VCaP (cell line): ENCODE data around the gene DEAF1.

ENCODE experiments used
- H3K27ac ChIP-seq: fragments of 450-650 bp; 2 replicates; pipeline ENCODE4 v1.5.1; 2017
- TF ChIP-seq, protein P1 (sequence below): fragments of 450-650 bp; conservative IDR thresholded peaks from 2 replicates; pipeline ENCODE4 v1.5.1; 2017; ENCODE audit warnings: mild to moderate bottlenecking, moderate library complexity

Gene DEAF1

GRCh38 chr11:665062-665703, 29.8 kb downstream of the DEAF1 start:
- H3K27ac ChIP-seq: no peak overlapping the region
- TF ChIP-seq, protein P1, sequence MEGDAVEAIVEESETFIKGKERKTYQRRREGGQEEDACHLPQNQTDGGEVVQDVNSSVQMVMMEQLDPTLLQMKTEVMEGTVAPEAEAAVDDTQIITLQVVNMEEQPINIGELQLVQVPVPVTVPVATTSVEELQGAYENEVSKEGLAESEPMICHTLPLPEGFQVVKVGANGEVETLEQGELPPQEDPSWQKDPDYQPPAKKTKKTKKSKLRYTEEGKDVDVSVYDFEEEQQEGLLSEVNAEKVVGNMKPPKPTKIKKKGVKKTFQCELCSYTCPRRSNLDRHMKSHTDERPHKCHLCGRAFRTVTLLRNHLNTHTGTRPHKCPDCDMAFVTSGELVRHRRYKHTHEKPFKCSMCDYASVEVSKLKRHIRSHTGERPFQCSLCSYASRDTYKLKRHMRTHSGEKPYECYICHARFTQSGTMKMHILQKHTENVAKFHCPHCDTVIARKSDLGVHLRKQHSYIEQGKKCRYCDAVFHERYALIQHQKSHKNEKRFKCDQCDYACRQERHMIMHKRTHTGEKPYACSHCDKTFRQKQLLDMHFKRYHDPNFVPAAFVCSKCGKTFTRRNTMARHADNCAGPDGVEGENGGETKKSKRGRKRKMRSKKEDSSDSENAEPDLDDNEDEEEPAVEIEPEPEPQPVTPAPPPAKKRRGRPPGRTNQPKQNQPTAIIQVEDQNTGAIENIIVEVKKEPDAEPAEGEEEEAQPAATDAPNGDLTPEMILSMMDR: no peak

GRCh38 chr11:662689-663274, 32.2 kb downstream of the DEAF1 start:
- TF ChIP-seq, protein P1: peak; percentile 75
- no peak overlapping the region for H3K27ac ChIP-seq

DNA sequence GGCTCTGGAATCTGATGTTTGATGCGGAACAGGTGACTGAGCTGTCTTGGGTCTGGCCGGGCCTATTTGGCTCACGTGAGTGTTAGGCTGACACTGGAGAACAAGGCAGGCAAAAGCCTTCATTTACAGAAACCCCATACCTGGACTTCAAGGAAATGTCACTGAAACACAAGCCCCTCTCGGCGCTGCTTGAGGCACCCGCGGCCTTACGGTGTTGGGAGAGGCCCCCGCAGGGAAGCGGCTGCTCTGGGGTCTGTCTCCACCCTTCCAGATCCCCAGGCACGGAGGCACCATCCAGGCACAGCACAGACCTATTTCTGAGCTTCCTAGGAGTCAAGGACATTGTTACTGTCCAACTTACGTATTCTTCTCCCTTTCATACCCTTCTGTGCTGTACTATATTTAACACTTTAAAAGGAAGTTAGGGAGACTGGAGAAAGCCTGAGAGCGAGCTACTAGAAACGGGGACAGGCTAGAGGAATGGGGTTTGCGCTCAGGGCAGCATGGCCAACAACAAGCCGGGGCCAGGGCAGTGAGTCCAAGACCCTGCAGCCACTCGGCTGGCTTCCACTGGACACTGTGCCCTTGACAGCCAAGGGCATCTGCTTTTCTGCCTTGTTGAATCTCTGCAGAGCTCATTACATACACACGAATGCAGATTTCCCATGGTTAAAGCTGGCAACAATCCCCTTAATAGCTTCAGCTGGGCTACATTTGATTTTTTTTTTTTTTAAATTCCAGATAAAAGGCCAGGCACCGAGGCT, 34.2 kb downstream of the DEAF1 start:
- TF ChIP-seq, protein P1: no peak
- no peak overlapping the region for H3K27ac ChIP-seq

- no peak overlapping the region for H3K27ac ChIP-seq
- TF ChIP-seq, protein P1: no peak
Measured at GRCh38 chr11:660281-660680, 34.7 kb downstream of the DEAF1 start.

GRCh38 chr11:659532-660085, 35.4 kb downstream of the DEAF1 start:
- TF ChIP-seq, protein P1: no peak
- no peak overlapping the region for H3K27ac ChIP-seq

DNA sequence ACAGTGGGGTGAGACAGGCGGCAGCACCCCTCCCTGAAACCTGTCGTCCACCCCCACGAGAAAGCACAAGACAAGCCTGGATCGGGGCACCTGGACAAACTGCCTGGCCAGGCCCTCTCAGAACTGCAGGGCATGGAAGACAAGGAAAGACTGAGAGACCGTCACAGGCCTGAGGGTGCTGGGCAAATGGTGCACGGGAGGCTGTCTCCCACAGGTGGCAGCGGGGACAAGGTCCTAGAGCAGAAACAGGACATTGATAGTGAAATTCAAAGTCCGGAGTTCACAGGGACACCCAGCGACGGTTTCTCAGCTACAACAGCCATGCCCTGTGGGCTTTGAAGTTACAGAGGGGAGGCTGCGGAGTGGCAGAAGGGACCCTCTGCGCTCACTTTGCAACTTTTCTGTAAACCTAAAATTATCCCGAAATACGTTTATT, 37.3 kb downstream of the DEAF1 start:
- H3K27ac ChIP-seq: peak overlapping the region; percentile 73; the same call in 1 of the 2 replicates
- TF ChIP-seq, protein P1: no peak

GRCh38 chr11:656866-657265, 38.2 kb downstream of the DEAF1 start:
- H3K27ac ChIP-seq: peak overlapping the region; percentile 73; the same call in 1 of the 2 replicates
- TF ChIP-seq, protein P1: no peak
